IPS-15b (cell line): ENCODE measurements around the gene EPX.

Experiments
- H3K27me3 ChIP-seq: one replicate; pipeline ENCODE4 v1.6.1; 2013; ENCODE audit warnings: low read length; ENCODE audit not compliant: control insufficient read depth, insufficient read depth
- H3K36me3 ChIP-seq: one replicate; pipeline ENCODE4 v1.6.1; 2013; ENCODE audit warnings: low read length; ENCODE audit not compliant: control insufficient read depth, insufficient read depth
- H3K4me1 ChIP-seq: one replicate; pipeline ENCODE4 v1.6.1; 2013; ENCODE audit warnings: mild to moderate bottlenecking, low read length; ENCODE audit not compliant: control insufficient read depth, insufficient read depth
- H3K4me3 ChIP-seq: one replicate; pipeline ENCODE4 v1.5.1; 2013; ENCODE audit warnings: low read depth, low read length
- H3K9ac ChIP-seq: one replicate; pipeline ENCODE4 v1.6.1; 2013; ENCODE audit warnings: low read depth, mild to moderate bottlenecking, low read length
- H3K9me3 ChIP-seq: one replicate; pipeline ENCODE4 v1.6.1; 2013; ENCODE audit warnings: mild to moderate bottlenecking, low read length; ENCODE audit not compliant: control insufficient read depth, insufficient read depth

The EPX gene

GRCh38 chr17:58207451-58207850 is 14.9 kb downstream of the EPX start:
- Histone ChIP-seq H3K4me1 (no peaks in the 10 kb centered on the region), H3K4me3 (no peak overlapping the region), H3K36me3 (peaks cover 13% of the 10 kb centered on the region)

GRCh38 chr17:58208344-58208743 is 15.8 kb downstream of the EPX start:
- Histone ChIP-seq H3K36me3 (peaks cover 14% of the 10 kb centered on the region), H3K4me1 (no peaks in the 10 kb centered on the region), H3K9me3 (no peaks in the 10 kb centered on the region), H3K4me3 (no peak overlapping the region), H3K27me3 (no peaks in the 10 kb centered on the region), H3K9ac (no peak overlapping the region)

More at GRCh38 chr17:58207451-58207850, 14.9 kb downstream of the EPX start:
- Histone ChIP-seq H3K9me3 (no peaks in the 10 kb centered on the region), H3K9ac (no peak overlapping the region), H3K27me3 (no peaks in the 10 kb centered on the region)

GRCh38 chr17:58210922-58211321 is 18.4 kb downstream of the EPX start:
- Histone ChIP-seq H3K36me3 (peaks cover 11% of the 10 kb centered on the region), H3K4me3 (no peak overlapping the region), H3K9me3 (no peaks in the 10 kb centered on the region), H3K4me1 (no peaks in the 10 kb centered on the region), H3K27me3 (no peaks in the 10 kb centered on the region), H3K9ac (no peak overlapping the region)

- Histone ChIP-seq H3K4me1 (no peaks in the 10 kb centered on the region), H3K27me3 (peaks cover 8% of the 10 kb centered on the region), H3K4me3 (no peak overlapping the region), H3K9me3 (no peaks in the 10 kb centered on the region), H3K9ac (no peak overlapping the region), H3K36me3 (peaks cover 6% of the 10 kb centered on the region)
These were observed 23.2 kb downstream of the EPX start for GRCh38 chr17:58215685-58216084.

- no peaks in the 10 kb centered on the region for H3K9me3 ChIP-seq
- H3K4me1 ChIP-seq: no peaks in the 10 kb centered on the region
- H3K9ac ChIP-seq: no peak overlapping the region
- no peak overlapping the region for H3K4me3 ChIP-seq
- H3K27me3 ChIP-seq: peaks cover 8% of the 10 kb centered on the region
- no peaks in the 10 kb centered on the region for H3K36me3 ChIP-seq
These were observed 25.2 kb downstream of the EPX start for GRCh38 chr17:58217766-58218165.

GRCh38 chr17:58219007-58219788 is 26.7 kb downstream of the EPX start, which contains the start of gene MKS1:
Gene MKS1, minus strand, starts transcription at chr17:58219255. Its CDS starts 25 bp downstream, at chr17:58219230.
- Histone ChIP-seq H3K27me3 (peaks cover 8% of the 10 kb centered on the region), H3K9me3 (no peaks in the 10 kb centered on the region), H3K4me3 (peak within 1 kb of the TSS; percentile 93), H3K9ac (peak within 1 kb of the TSS; percentile 65), H3K36me3 (no peaks in the 10 kb centered on the region), H3K4me1 (no peaks in the 10 kb centered on the region)

GRCh38 chr17:58219789-58220183 is 27.3 kb downstream of the EPX start:
- no peaks in the 10 kb centered on the region for H3K9me3 ChIP-seq
- H3K4me3 ChIP-seq: peak overlapping the region; percentile 93
- no peaks in the 10 kb centered on the region for H3K4me1 ChIP-seq
- no peaks in the 10 kb centered on the region for H3K36me3 ChIP-seq
- H3K9ac ChIP-seq: no peak overlapping the region
- H3K27me3 ChIP-seq: peaks cover 8% of the 10 kb centered on the region

GRCh38 chr17:58224315-58224714 is 31.8 kb downstream of the EPX start:
- H3K4me3 ChIP-seq: no peak overlapping the region
- H3K27me3 ChIP-seq: peaks cover 32% of the 10 kb centered on the region
- H3K9ac ChIP-seq: no peak overlapping the region
- H3K9me3 ChIP-seq: no peaks in the 10 kb centered on the region
- no peaks in the 10 kb centered on the region for H3K36me3 ChIP-seq
- H3K4me1 ChIP-seq: peaks cover 6% of the 10 kb centered on the region

- no peaks in the 10 kb centered on the region for H3K36me3 ChIP-seq
- no peak overlapping the region for H3K9ac ChIP-seq
- no peaks in the 10 kb centered on the region for H3K9me3 ChIP-seq
- peaks cover 48% of the 10 kb centered on the region for H3K27me3 ChIP-seq
- H3K4me1 ChIP-seq: peaks cover 6% of the 10 kb centered on the region
- no peak overlapping the region for H3K4me3 ChIP-seq
These were observed 35.2 kb downstream of the EPX start for GRCh38 chr17:58227733-58228132.

GRCh38 chr17:58228679-58229078 is 36.2 kb downstream of the EPX start:
- Histone ChIP-seq H3K9me3 (no peaks in the 10 kb centered on the region), H3K36me3 (no peaks in the 10 kb centered on the region), H3K27me3 (peaks cover 52% of the 10 kb centered on the region), H3K4me1 (peaks cover 6% of the 10 kb centered on the region), H3K4me3 (no peak overlapping the region), H3K9ac (no peak overlapping the region)

- H3K4me3 ChIP-seq: no peak overlapping the region
- H3K4me1 ChIP-seq: peaks cover 6% of the 10 kb centered on the region
- H3K9me3 ChIP-seq: no peaks in the 10 kb centered on the region
- H3K9ac ChIP-seq: no peak overlapping the region
- H3K36me3 ChIP-seq: no peaks in the 10 kb centered on the region
- peaks cover 57% of the 10 kb centered on the region for H3K27me3 ChIP-seq
These were observed 36.9 kb downstream of the EPX start for GRCh38 chr17:58229384-58229783.

GRCh38 chr17:58229881-58230280 is 37.4 kb downstream of the EPX start:
- peaks cover 62% of the 10 kb centered on the region for H3K27me3 ChIP-seq
- no peaks in the 10 kb centered on the region for H3K9me3 ChIP-seq
- H3K36me3 ChIP-seq: no peaks in the 10 kb centered on the region
- H3K4me3 ChIP-seq: no peak overlapping the region
- H3K9ac ChIP-seq: no peak overlapping the region
- H3K4me1 ChIP-seq: peaks cover 6% of the 10 kb centered on the region
